ENCODE data around the gene ARHGAP33.

Gene ARHGAP33

DNA sequence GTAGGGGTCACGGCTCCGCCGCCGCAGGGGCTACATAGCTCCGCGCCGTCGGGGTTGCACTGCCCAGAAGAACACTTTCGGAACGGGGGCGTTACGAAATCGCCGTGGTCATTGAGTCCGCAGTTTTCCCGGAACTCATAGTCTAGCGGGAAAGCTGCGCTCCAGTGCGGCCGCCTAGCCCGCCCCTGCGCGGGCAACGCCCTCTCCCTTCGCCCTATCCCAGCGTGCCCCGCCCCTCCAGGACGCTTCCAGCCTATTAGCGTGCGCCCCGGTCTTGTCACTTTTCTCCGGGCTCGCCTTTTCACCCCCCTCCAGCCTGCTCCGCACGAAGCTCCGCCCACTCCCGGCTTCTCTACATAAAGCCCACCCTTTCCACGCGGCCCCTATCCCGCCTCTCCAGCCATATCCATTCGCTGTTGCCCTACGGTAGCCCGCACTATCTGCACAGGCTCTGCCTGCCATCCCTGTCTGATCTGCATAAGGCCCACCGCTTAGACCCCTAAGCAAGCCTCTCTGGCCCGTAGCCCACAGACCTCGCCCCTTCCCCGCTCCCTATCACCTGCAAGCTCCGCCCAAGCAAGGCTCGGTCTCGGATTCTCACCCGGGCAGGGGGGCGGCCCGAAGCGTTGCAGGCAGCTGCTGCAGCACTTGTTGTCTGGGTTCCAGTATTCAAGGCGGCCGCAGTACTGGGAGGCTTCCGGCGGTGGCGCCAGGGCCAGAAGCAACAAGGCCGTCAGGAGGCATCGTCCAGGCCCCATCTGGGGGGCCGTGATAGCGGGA, 34.8 kb upstream of the ARHGAP33 start:
- DNase-seq = peak; percentile 96

DNA sequence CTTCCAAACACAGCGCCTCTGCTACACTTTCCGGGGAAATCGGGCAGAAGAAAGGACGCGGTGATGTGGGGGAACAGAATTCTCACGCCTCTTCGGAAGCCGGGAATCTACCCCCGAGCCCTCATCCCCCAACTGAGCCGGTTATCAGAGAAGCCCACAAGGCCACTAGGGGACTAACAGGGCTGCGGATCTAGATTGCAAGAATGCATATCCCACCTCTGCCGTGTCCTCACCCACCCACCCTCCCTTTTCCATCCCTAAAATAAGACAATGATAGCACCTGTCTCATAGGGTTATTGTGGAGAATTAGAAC, 34.2 kb upstream of the ARHGAP33 start:
- no peak for DNase-seq

DNA sequence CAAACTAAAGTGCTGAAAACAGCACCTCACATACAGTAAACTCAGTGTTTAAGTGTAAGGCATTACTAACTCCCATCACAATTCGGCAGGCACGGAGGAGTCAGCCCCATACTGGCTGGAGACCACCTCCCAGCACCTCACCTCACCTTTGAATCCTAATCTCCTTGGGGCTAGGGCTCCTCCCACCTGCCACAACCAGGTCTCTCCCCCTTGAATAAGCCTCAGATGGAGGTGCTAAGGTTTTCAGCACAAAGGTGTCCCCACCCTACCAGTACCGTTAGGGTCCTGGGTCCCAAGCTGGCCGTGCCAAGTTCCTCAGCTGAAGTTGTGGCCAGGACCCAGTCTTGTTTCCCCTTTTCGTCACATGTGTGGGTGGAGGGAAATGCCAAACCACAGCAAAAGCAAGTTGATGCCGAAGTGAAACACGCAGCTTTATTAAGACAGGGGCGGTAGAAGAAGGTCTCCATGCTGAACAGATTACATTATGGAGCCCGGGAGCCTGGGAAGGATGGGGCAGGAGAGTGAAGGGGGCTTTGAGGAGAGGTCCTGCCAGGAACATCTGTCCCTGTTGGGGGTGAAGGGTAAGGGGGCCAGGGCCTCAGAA, 33.1 kb upstream of the ARHGAP33 start, which contains the start of gene IGFLR1:
TSS of gene IGFLR1 (minus strand) at position 332 of the 604 bp plus-strand sequence. CDS start 1,272 bp downstream, outside the sequence.
- no peak for DNase-seq

DNA sequence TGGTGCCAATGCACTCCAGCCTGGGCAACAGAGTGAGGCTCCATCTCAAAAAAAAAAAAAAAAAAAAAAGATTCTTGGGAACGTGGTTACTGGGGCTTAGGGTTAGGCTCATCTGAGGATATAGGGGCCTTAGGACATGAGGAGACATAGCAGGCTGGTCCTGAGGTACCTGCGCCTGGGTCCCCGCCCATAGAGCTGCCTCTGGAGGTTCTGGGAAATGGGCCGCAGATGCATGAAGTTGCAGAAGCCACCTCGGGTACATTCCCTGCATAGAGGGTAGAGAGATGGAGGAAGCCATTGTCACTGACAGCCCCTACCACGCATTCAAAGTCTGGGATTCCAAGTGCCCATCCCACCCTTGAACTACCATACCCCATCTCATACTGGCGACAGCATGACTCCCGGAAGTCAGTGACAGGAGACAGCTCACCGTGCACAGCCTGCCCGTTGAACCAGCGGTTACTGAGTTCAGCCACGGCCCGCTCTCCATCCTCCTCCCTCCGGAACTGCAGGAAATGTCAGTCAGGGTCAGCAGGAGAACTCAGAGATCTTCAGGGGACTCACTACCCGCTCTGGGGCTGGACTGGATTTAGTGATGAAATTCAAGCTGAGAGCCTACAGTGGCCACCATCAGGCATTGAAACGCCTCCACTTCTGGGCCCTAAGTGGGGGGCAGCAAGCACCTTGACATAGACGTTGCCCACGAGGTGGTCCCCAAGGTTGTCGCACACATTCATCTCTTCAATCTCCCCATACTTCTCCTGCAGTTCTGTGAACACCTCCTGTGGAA, 31.5 kb upstream of the ARHGAP33 start:
- no peak for DNase-seq

DNA sequence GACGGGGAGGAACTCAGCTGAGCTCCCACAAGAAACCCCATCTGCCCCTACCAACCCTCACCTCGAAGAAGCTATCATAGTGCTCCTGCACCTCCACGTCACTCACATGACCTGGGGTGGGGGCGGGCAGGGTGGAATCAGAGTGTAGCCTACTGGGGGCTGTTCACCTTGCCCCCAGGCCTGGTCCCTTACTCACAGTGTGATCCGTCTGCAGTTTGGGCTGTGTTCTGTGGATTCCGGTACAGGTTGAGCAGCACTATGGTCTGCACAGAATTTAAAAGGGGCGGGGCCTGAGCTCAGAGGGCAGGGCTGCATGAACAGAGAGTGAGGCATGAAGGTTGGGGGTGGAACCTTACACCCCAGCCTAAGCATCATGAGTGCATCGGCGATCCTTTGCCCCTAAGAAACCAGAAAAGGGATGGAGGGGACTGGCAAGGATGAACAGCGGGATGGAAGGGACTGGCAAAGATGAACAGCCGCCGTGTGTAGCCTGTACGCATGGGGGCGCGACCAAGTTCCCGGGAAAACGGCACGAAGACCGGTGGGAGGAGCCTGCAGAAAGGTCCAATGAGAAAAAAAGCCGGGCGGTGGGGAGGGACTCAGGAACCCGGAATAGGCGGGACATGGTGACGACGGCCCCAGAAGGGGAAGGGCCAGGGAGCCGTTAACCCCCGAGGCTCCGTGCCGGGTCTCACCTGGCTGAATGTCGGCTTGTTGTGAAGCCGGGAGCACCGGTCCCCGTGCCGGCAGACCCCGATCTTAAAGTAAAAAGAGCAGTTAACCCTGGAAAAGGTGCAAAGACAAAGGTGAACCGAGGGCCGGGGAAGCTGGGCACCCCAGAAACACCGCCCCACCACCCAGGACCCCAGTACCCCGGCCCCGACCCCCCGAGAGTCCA, 30.7 kb upstream of the ARHGAP33 start:
- DNase-seq = peak; percentile 96

DNA sequence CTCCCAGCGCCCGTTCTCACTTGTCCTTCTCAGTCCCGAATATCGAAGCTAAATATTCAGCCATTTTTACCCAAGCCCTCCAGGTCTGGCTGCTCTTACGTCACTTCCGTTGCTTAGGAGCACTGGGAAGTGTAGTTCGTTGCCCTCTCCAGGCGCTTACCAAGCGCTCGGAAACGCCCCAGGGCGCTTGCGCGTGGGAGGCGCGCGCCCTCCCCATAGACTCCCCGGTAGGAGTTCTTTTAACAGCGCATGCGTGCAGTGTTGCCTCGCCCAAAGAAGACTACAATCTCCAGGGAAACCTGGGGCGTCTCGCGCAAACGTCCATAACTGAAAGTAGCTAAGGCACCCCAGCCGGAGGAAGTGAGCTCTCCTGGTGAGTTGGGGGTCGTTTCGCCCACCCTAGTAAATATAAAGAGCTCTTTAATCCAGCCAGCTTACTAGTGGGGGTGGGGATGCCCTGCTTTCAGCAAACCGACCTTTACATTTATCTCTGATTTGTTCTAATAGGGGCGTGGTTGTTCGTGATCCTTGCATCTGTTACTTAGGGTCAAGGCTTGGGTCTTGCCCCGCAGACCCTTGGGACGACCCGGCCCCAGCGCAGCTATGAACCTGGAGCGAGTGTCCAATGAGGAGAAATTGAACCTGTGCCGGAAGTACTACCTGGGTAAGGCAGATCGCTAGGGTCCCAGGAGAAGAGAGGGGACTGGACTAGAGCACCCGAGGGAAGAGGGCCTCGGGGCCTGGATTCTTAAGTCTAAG, 29.9 kb upstream of the ARHGAP33 start, which contains the start of the genes PSENEN and U2AF1L4:
TSS of gene PSENEN (plus strand) at position 324 of the 759 bp plus-strand sequence. CDS start at position 604, 280 bp downstream.
TSS of gene U2AF1L4 (minus strand) at position 91 of the 759 bp plus-strand sequence. CDS start at position 64, 27 bp downstream.
- peak; percentile 99 for DNase-seq

DNA sequence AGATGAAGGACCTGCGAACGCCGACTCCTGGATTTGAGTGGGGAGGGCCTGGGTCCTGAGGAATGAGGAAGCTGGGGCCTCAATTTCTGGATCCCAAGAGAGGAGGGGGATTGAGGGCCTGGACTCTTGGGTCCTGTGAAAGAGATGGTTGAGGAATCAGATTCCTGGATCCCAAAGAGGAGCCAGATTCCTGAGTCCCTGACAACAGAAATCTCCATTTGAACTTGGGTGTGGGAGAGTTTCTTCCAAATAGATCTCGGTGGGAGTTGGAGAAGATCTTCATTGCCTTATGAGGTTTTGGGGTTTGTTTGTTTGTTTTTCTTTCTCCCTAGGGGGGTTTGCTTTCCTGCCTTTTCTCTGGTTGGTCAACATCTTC, 29.3 kb upstream of the ARHGAP33 start:
- no peak for DNase-seq

DNA sequence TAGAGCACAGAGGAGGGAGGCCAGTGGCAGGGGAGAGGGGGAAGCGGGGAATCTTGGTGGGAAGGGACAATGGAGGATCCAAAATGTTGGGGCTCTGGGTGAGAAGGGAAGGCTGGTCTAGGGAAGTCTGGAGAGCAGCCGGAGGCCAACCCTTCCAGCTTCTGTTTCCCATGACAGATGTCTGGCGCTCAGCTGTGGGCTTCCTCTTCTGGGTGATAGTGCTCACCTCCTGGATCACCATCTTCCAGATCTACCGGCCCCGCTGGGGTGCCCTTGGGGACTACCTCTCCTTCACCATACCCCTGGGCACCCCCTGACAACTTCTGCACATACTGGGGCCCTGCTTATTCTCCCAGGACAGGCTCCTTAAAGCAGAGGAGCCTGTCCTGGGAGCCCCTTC, 28.8 kb upstream of the ARHGAP33 start:
- DNase-seq = no peak

DNA sequence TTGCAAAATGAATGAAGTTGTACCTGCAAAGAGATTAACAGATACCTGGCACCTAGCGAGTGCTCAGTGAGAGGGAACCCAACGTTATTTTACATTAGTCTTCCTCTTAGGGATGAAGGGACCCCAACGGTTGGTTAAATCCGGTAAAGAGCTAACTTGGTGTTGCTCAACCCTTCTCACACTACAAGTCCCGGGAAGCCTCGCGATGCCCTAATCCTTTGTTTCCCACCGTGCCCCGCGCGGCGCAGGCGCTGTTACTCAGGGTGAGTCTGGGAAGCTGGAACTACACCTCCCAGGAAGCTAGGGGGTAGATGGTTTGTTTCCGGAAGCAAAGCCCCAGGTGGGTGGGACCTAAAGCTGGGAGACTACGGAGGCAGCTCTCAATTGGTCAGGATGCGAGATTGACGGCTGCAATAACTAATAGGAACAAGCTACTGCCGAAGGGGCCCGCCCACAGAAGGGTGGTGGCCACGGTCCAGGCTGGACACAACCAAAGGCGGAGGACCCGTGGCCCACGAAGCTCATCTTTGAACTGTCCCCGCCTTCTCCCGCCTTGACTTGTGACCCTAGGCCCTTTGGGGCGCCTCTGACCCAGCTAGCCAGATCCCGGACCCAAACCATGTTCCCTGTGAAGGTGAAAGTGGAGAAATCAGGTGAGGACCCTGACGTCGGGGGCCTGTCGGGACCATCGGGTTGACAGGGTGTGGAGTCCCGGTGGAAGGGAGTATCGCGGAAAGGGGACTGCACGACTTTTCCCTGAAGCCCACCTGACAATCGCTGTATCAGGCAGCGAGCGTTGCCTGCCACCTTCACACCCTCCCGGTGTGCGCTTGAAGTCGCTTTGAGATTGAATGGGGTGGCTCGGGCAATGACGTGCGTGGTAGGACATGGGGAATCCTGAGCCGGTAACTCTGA, 27.0 kb upstream of the ARHGAP33 start, which contains the start of gene LIN37:
TSS of gene LIN37 (plus strand) at position 471 of the 915 bp plus-strand sequence. CDS start at position 620, 149 bp downstream.
- DNase-seq = peak; percentile 99

DNA sequence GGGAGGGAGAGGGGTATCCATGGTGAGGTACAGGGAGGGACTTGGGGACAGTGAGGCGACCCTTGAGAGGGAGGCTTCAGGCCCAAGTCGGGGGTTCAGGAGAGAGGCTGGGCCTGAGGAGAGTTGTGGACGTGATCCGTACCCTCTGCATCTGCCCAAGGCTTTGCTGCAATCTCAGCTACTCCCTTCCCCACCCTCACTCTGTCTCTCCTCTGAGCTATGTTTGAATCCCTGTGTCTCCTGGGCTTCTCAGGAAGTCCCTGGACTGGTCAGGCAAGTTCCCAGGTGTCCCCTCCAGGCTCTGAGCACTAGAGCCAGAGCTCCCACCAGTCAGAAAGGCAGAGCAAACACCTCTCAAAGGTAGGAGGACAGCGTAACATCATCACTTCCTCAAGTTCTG, 25.2 kb upstream of the ARHGAP33 start:
- no peak for DNase-seq

DNA sequence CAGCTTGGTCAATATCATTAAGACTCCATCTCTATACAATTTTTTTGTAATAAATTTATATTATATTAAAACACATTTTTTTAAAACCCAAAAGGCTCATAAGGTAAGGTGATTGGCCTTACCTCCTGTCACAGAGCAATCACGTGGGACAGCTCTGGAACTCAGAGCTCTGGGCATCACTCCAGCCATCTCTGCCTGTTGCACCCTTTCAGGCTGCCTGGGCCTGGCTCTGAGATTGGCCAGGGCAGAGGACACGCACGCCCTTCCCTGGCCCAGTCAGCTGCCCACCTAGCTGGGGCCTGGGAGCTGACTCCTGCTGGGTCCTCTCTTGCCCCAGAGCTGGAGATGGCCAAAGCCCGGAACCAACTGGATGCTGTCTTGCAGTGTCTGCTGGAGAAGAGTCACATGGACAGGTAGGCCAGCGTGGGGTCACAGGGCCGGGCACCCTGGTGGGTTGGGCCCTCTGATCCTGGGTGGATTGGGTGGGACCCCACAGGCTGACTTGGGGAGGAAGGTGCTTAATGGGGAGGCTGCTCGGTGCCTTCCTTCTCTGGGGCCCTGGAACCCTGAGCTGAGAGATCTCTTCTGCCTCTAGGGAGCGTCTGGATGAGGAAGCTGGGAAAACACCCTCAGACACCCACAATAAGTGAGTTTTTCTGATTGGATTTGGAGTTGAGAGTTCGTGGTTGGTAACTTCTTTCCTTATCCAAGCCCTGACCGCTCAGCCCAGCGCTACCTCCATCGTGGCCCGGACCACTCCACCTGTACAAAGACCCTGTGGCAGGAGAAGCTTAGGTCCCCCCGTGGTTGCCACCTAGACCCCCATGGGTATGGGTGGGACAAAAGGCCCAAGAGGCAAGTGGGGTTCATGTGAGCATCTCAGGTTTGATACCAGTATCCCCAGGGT, 23.3 kb upstream of the ARHGAP33 start:
- DNase-seq = no peak

DNA sequence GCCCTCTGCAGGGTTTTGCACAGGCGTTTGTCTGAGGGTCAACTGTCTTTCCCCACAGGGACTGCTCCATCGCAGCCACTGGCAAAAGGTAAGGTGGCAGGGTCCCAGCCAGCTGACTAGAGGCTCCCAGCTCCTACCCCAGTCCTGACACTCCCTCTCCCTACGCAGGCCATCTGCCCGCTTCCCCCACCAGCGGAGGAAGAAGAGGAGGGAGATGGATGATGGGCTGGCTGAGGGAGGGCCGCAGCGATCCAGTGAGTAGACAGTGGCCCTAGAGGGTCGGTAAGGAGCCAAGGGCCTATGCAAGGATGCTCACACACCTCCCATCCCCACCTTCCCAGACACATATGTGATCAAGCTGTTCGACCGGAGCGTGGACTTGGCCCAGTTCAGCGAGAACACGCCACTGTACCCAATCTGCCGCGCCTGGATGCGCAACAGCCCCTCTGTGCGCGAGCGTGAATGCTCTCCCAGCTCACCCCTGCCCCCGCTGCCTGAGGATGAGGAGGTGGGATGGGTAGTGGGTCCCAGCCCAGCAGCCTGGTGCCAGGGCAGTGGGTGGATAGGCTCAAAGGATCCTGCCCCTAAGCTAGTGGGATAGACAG, 22.5 kb upstream of the ARHGAP33 start:
- DNase-seq = no peak

DNA sequence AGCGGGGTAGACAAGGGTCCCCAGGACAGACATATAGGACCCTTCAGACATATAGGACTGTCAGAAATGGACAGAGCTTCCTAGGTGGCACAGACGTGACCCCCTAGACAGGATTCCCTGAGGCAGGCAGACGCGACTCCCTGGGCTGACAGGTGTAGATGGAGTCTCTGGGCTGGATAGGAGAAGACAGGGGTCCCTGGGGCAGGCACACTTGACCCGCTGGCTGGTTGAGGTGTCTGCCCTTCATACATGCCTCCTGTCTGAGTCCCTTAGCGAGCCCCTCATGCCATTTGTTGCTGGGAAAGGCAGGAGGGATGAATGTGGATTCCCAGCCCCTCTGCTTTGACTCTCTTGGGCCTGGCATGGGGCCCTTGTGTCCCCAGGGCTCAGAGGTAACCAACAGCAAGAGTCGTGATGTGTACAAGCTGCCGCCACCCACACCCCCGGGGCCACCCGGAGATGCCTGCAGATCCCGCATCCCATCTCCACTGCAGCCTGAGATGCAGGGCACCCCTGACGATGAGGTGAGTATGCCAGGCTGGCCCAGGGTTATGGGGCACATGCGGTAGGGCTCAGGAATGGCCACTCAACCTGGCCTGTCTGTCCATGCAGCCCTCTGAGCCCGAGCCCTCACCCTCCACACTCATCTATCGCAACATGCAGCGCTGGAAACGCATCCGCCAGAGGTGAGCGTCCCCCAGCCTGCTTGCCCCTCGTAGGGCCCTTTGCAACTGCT, 21.6 kb upstream of the ARHGAP33 start:
- no peak for DNase-seq

DNA sequence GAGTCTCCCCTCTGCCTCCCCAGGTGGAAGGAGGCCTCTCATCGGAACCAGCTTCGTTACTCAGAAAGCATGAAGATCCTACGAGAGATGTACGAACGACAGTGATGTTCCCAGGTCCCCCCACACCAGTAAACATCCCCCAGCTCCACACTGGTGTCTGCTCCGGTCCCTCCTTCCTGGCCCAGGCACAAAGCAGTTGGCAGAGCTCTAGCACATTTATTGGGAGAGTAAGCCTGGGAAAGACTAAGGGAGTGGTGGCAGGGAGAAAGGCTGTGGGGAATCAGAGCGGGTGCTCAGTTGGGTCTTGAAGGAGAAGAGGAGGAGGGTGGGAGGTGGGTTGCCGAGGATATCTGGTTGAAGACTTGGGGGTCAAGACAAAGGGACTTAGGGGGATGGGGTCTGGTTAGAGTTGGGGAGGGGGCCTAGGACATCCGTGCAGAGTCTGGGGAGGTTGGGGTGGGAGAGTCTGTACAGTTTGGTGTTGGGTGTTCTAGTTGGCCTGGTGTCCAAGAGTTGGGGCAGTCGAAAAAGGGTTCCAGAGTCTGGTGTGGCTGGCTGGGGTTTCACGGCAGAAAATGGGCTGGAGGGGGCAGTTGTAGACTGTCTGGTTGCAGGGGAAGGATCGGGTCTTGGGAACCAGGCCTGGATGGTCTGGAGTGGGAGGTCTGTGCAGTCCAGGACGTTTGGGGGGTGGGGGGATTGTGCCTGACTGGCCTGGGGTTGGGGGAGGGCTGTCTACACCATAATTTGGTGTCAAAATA, 20.8 kb upstream of the ARHGAP33 start:
- DNase-seq = no peak

DNA sequence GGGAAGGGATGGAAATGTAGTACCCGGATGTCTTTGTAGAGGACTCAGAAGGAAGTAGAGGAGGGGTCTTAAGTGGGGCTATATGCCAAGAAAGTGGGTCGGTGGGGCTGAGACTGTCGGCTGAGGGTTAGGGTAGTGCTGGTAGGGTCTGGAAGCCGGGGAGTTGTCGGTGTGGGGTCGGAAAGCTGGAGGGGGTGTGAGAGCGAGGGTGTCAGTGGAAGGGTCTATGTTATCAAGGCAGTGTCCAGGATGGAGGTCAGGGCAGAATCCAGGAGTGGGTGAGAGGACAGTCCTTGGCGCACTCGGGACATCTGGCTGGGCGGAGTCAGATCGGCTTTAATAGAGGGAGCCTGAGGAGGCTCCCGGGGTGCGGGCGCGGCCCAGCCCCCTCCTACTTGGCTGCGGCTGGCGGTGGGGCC, 20.2 kb upstream of the ARHGAP33 start:
- DNase-seq = no peak

DNA sequence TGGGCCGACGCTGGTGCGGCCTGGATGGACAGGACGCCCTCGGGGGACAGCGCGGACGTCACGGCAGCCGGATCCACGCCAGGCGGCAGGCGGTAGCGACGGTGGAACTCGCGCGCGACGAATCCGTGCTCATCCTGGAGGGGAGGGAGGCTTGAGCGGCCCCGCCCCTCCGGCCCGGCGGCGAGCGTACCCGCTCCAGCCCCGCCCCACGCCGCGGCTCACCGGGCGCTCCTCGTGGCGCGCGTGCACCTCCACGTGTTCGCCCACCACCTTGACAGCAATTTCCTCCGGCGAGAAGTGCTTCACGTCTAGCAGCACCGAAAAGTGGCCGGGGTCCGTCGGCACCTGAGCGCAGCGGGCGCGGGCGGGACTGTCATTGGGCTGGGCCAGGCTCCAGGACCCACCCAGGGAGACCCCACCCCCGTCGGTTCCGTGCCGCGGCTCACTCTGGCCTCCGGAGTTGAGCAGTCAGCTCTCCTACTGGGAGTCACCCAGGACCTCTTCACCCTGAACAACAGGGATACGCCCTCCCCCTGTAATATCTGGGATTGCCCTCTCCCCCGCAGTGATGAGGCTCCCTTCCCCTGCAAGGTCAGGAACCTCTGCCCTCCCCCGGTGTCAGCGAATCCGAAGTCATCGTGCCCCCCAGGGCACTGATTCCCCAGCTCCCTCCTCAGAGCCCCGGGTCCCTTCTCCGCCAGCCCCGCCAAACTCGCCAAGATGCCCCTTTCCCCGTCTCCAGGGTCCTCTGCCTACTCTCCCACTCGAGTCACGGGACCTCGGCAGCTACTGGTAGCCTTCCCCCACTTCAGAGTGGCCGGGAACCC, 19.6 kb upstream of the ARHGAP33 start:
- peak; percentile 61 for DNase-seq
